CD4-positive, alpha-beta T cell treated with Interleukin-10 for 1 hour (primary cell): Measurements from ENCODE around the gene ST7.
"Not testable (repeated sequence)": the region's sequence is repeated elsewhere in the genome, so short reads cannot be mapped to it uniquely, and the experiment has no call there.

Experiments used
- DNase-seq: peaks from one replicate; pipeline ENCODE4 v3.0.0-alpha.2; 2020

ST7 gene

GRCh38 chr7:117243390-117243789 lies 290.1 kb downstream of the ST7 start:
- DNase-seq: no peak

- DNase-seq: not testable (repeated sequence)
Measured at GRCh38 chr7:117245703-117246102, 292.4 kb downstream of the ST7 start.

GRCh38 chr7:117247809-117248208 lies 294.5 kb downstream of the ST7 start:
- DNase-seq: no peak

- no peak for DNase-seq
Measured at GRCh38 chr7:117248829-117249228, 295.5 kb downstream of the ST7 start.

GRCh38 chr7:117249696-117250095 lies 296.4 kb downstream of the ST7 start:
- no peak for DNase-seq

- DNase-seq: no peak
Measured at GRCh38 chr7:117250245-117250644, 296.9 kb downstream of the ST7 start.

- DNase-seq: no peak
Measured at GRCh38 chr7:117250801-117251200, 297.5 kb downstream of the ST7 start.

GRCh38 chr7:117251687-117252086 lies 298.4 kb downstream of the ST7 start:
- no peak for DNase-seq

- no peak for DNase-seq
Measured at GRCh38 chr7:117259615-117260014, 306.3 kb downstream of the ST7 start.

- DNase-seq: no peak
Measured at GRCh38 chr7:117262546-117262945, 309.2 kb downstream of the ST7 start.

GRCh38 chr7:117264716-117265115 lies 311.4 kb downstream of the ST7 start:
- no peak for DNase-seq

- DNase-seq: no peak
Measured at GRCh38 chr7:117269417-117269816, 316.1 kb downstream of the ST7 start.

- no peak for DNase-seq
Measured at GRCh38 chr7:117269886-117270285, 316.6 kb downstream of the ST7 start.

- no peak for DNase-seq
Measured at GRCh38 chr7:117270371-117270770, 317.1 kb downstream of the ST7 start.

GRCh38 chr7:117271566-117271965 lies 318.3 kb downstream of the ST7 start:
- DNase-seq: no peak

- no peak for DNase-seq
Measured at GRCh38 chr7:117272017-117272759, 318.9 kb downstream of the ST7 start.

GRCh38 chr7:117273325-117273724 lies 320.0 kb downstream of the ST7 start:
- DNase-seq: no peak

- no peak for DNase-seq
Measured at GRCh38 chr7:117273814-117274225, 320.5 kb downstream of the ST7 start.

- no peak for DNase-seq
Measured at GRCh38 chr7:117274951-117275350, 321.6 kb downstream of the ST7 start.

- no peak for DNase-seq
Measured at GRCh38 chr7:117277576-117277975, 324.3 kb downstream of the ST7 start.

- DNase-seq: no peak
Measured at GRCh38 chr7:117278040-117278439, 324.7 kb downstream of the ST7 start.

- DNase-seq: no peak
Measured at GRCh38 chr7:117279203-117279602, 325.9 kb downstream of the ST7 start.
